ENCODE measurements around the gene NCK1. TPM values are rescaled to one million over a fixed set of nuclear protein-coding genes. Genes with fewer than 3 reads are reported as not detected.
A peak's percentile ranks its signal among the peaks of the same experiment; 100 is the strongest.
"Not testable (repeated sequence)": the region's sequence is repeated elsewhere in the genome, so short reads cannot be mapped to it uniquely, and the experiment has no call there.

Gene NCK1
- total RNA-seq, 2 experiments from 2014 or later = 37.2 to 42.2 TPM

DNA sequence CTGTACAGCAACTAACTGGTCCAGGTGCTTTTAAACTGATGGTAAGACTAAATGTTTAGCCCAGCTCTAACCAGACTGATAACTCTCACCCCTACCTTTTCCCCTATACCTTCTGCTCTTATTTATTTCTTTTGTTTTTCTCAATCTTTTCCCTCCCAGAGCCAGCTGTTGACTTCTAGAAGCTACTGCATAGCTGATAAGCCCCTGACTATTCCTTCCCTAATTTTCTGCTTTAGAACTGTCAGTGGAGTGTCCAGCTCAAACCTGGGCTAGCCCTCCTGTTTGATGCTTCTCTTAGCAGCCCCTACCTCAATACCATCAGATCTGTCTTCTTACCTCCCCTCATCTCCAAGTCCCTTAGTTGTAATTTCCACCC, 22.5 kb upstream of the NCK1 start:
- peak overlapping the region; percentile 2 for H3K27ac Mint-ChIP-seq
- POLR2A ChIA-PET = interaction anchor here (1.3 kb wide), 1 partner anchor 23 kb away, joined by 4 read pairs; the partner anchor contains the start of gene NCK1
- peaks cover 15% of the 10 kb centered on the region for H3K4me1 Mint-ChIP-seq
- no peak for DNase-seq
- H3K9me3 Mint-ChIP-seq = no peaks in the 10 kb centered on the region
- no peak overlapping the region for H3K4me3 Mint-ChIP-seq
- H3K36me3 Mint-ChIP-seq = peaks cover 20% of the 10 kb centered on the region
- ATAC-seq (ENCODE audit: low read depth) = no peak
- no peaks in the 10 kb centered on the region for H3K27me3 Mint-ChIP-seq

DNA sequence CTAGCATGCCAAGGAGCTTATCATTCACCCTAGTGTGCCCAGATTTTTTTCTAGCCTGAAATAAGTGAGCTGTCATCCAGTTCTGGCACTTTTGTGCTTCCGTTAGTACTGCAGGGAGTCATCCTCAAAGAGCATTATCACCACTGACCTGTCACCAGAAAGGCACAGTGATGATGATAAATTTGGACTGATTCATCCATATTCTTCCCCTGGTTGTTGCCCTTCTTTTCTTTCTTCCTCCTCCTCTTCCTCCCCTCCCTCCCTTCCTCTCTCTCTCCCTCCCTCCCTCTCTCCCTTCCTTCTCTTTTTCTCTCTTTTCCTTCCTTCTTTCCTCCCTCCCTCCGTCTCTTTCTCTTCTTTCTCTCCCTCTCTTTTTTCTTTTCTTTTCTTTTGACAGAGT, 21.8 kb upstream of the NCK1 start:
- POLR2A ChIA-PET = interaction anchor here (1.3 kb wide), 1 partner anchor 22 kb away, joined by 4 read pairs; the partner anchor contains the start of gene NCK1
- Mint-ChIP-seq H3K27me3 (no peaks in the 10 kb centered on the region), H3K27ac (peak overlapping the region; percentile 23), H3K4me3 (no peak overlapping the region), H3K4me1 (peaks cover 15% of the 10 kb centered on the region), H3K9me3 (no peaks in the 10 kb centered on the region), H3K36me3 (peaks cover 21% of the 10 kb centered on the region)
- ATAC-seq (ENCODE audit: low read depth) (no peak), DNase-seq (no peak)

DNA sequence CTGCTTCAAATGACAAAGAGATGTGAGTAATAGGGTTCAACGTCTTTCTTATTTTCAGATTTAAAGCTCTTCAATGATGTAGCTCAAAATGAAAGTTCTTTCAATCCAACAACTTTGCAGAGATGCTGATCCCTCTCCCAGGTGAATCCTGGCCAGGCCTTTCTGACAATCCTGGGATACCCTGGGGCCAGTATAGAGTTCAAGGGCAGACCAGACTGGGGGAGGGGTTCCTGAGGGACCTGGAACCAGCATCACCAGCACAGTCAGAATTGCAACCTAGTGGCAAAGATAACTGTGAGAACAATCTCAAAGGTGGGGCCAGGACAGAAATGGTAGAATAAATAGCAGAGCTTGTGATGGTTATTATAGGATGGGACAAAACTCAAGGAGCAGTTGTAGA, 19.7 kb upstream of the NCK1 start:
- H3K36me3 Mint-ChIP-seq = peaks cover 31% of the 10 kb centered on the region
- H3K27ac Mint-ChIP-seq = no peak overlapping the region
- H3K27me3 Mint-ChIP-seq = no peaks in the 10 kb centered on the region
- H3K9me3 Mint-ChIP-seq = no peaks in the 10 kb centered on the region
- no peak for ATAC-seq (ENCODE audit: low read depth)
- peaks cover 15% of the 10 kb centered on the region for H3K4me1 Mint-ChIP-seq
- no peak for DNase-seq
- POLR2A ChIA-PET = no interaction called here
- no peak overlapping the region for H3K4me3 Mint-ChIP-seq

DNA sequence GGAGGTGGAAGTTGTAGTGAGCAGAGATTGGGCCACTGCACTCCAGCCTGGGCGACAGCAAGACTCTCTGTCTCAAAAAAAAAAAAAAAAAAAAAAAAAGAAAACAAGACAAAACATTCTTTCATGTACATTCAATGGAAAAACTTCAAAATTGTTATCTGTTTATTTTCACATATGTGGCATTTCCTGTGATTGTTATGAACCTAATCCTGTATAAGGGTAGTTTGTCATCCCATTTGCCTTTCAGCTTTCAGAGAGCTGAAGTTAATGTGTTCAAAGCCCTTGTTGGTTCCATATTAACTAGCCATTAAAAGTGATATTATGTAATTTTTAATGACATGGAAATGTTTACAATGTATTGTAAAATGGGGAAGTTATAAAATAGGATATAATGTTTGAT, 17.3 kb upstream of the NCK1 start:
- Mint-ChIP-seq H3K36me3 (peaks cover 26% of the 10 kb centered on the region), H3K4me3 (no peak overlapping the region), H3K27ac (no peak overlapping the region), H3K4me1 (peaks cover 3% of the 10 kb centered on the region), H3K9me3 (no peaks in the 10 kb centered on the region), H3K27me3 (no peaks in the 10 kb centered on the region)
- DNase-seq (no peak), ATAC-seq (ENCODE audit: low read depth) (no peak)
- POLR2A ChIA-PET = no interaction called here

DNA sequence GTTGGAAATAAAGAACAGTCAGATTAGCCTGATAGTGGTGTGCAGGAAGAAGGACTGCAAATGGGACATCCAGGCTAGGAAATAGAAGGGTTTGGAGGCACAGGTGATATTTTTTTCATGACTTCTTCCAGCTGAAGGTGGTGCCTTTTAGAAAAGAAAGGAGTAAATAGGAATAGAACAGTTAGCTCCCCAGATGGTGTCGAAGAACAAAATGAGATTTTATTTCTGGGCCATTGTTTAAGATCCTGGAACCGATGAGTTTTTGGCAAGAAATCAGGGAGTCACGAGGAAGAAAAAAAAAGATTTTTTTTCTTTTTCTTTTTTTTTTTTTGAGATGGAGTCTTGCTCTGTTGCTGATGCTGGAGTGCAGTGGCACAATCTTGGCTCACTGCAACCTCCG, 9.8 kb upstream of the NCK1 start:
- no peak overlapping the region for H3K27ac Mint-ChIP-seq
- H3K4me3 Mint-ChIP-seq = no peak overlapping the region
- H3K36me3 Mint-ChIP-seq = peaks cover 32% of the 10 kb centered on the region
- H3K9me3 Mint-ChIP-seq = no peaks in the 10 kb centered on the region
- DNase-seq = no peak
- POLR2A ChIA-PET = interaction anchor here (1.3 kb wide), 1 partner anchor 9 kb away, joined by 6 read pairs; no protein-coding TSS in a partner anchor
- H3K27me3 Mint-ChIP-seq = no peaks in the 10 kb centered on the region
- H3K4me1 Mint-ChIP-seq = peaks cover 12% of the 10 kb centered on the region
- no peak for ATAC-seq (ENCODE audit: low read depth)

DNA sequence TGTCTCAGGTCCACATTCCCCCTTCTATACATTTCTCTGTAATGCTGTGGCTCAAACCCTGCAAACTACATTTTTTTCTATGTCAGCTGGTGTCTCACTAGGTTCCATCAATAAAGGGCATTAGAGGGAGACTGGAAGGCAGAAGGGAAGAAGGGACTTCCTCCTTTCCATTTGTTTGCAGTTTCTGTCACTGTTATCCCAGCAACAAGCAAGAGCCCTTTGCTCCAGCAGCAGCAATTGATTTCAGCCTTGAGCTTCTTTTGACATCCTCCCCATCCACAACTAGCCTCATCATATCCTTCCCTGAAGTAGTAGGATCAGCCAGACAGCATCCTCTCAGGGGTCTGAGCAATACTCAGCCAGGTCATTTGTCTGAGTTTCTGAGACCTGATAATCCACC, 5.3 kb upstream of the NCK1 start:
- no peak overlapping the region for H3K27ac Mint-ChIP-seq

DNA sequence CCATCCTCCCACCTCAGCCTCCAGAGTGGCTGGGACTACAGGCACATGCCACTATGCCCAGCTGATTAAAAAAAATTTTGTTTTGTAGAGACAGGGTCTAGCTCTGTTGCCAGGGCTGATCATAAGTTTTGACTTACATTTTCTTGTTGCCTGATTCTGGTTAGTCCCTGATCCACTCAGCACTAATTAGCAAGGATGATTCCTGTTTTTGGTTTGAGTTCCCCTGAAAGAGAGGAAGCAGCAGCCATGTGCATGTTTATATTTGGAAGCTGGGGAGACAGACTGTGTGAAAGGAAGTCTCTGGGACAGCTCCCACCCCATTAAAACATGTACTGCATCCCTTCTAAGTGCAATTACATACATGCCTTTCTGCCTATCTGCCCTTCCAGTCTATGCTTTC, 3.6 kb upstream of the NCK1 start:
- peaks cover 28% of the 10 kb centered on the region for H3K36me3 Mint-ChIP-seq
- no peaks in the 10 kb centered on the region for H3K9me3 Mint-ChIP-seq
- no peak for ATAC-seq (ENCODE audit: low read depth)
- no peak overlapping the region for H3K27ac Mint-ChIP-seq
- H3K4me1 Mint-ChIP-seq = peaks cover 32% of the 10 kb centered on the region
- POLR2A ChIA-PET = no interaction called here
- no peak for DNase-seq
- no peaks in the 10 kb centered on the region for H3K27me3 Mint-ChIP-seq
- H3K4me3 Mint-ChIP-seq = no peak overlapping the region

More for the DNA sequence above, 5.3 kb upstream of the NCK1 start:
- Mint-ChIP-seq H3K4me3 (no peak overlapping the region), H3K36me3 (peaks cover 29% of the 10 kb centered on the region), H3K27me3 (no peaks in the 10 kb centered on the region), H3K4me1 (peaks cover 27% of the 10 kb centered on the region), H3K9me3 (no peaks in the 10 kb centered on the region)
- POLR2A ChIA-PET = no interaction called here
- ATAC-seq (ENCODE audit: low read depth) (no peak), DNase-seq (no peak)

DNA sequence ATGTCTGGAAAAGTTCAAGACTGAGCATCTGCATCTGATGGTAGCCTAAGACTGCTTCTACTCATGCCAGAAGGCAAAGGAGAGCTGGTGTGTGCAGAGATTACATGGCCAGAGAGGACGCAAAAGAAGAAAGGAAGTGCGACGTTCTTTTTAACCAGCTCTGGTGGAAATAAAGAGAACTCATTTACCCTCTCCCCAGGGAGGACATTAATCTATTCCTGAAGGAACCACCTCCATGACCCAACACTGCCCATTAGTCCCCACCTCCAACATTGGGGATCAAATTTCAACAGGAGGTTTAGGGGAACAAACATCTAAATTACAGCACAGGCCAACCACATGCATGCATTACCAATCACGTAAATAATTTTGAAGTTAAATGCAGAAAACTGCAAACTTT, 1.5 kb upstream of the NCK1 start:
- H3K9me3 Mint-ChIP-seq = no peaks in the 10 kb centered on the region
- H3K4me3 Mint-ChIP-seq = peak overlapping the region; percentile 97
- POLR2A ChIA-PET = interaction anchor here (0.6 to 4.4 kb wide), 8 partner anchors 24 to 1327 kb away, joined by 3 to 61 read pairs (median 6); partner anchors contain the start of genes MSL2 and STAG1
- H3K36me3 Mint-ChIP-seq = peaks cover 25% of the 10 kb centered on the region
- ATAC-seq (ENCODE audit: low read depth) (no peak), DNase-seq (no peak)
- H3K27me3 Mint-ChIP-seq = no peaks in the 10 kb centered on the region
- peaks cover 39% of the 10 kb centered on the region for H3K4me1 Mint-ChIP-seq
- peak overlapping the region; percentile 97 for H3K27ac Mint-ChIP-seq

DNA sequence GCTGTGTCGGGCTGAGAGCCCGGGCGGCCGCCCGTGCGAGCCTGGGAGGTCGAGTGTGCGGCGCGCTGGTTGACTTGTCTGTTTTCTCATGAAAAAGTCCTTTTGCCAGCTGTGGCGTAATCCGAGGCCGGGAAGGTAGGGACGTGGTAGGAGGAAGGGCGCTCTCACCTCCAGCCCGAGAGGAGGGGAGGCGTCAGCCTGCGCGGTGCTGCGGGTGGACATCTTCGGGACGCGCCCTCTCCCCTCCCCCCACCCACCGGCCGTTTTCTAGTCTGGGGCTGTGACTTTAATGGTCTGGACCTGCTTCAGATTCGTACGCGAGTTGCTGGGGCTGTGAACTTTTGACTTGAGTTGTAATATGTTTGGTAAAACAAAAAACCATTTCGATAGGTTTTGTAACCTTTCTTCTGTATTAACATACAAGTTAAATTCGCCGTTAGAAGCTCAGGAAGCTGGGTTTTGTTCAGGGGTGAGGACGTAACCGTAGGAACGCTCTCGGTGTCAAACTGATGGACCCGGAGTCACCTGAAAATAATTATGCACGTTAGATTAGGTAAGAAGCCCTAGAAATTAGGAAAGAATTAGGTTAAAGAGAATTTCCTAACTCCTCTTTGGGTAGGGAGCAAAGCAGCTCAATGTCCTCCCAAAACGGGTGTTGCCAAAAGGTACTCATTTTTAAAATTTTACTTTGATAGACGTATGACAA, 762 bp downstream of the NCK1 start:
- H3K27me3 Mint-ChIP-seq = no peaks in the 10 kb centered on the region
- peak overlapping the region; percentile 97 for H3K4me3 Mint-ChIP-seq
- no peak for ATAC-seq (ENCODE audit: low read depth)
- H3K4me1 Mint-ChIP-seq = peaks cover 44% of the 10 kb centered on the region
- peaks cover 25% of the 10 kb centered on the region for H3K36me3 Mint-ChIP-seq
- POLR2A ChIA-PET = interaction anchor here (0.9 to 4.4 kb wide), 12 partner anchors 8 to 666 kb away, joined by 3 to 61 read pairs (median 5); partner anchors contain the start of genes MSL2 and STAG1
- no peaks in the 10 kb centered on the region for H3K9me3 Mint-ChIP-seq
- H3K27ac Mint-ChIP-seq = peak overlapping the region; percentile 97
- no peak for DNase-seq

DNA sequence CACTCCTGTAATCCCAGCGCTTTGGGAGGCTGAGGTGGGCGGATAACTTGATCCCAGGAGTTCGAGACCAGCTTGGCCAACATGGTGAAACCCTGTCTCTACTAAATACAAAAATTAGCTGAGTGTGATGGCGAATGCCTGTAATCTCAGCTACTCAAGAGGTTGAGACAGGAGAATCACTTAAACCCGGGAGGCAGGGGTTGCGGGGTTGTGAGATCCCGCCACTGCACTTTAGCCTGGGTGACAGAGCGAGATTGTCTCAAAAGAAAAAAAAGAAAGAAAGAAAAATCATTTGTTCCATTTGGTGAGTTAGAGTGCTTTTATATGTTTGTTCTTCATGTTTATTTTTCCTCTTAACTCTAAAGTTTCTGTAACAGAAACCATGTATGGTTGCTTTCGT, 7.3 kb downstream of the NCK1 start:
- ATAC-seq (ENCODE audit: low read depth) (no peak), DNase-seq (no peak)
- peaks cover 64% of the 10 kb centered on the region for H3K36me3 Mint-ChIP-seq
- no peak overlapping the region for H3K4me3 Mint-ChIP-seq
- H3K27ac Mint-ChIP-seq = no peak overlapping the region
- POLR2A ChIA-PET = no interaction called here
- no peaks in the 10 kb centered on the region for H3K27me3 Mint-ChIP-seq
- peaks cover 24% of the 10 kb centered on the region for H3K4me1 Mint-ChIP-seq
- H3K9me3 Mint-ChIP-seq = peaks cover 12% of the 10 kb centered on the region

DNA sequence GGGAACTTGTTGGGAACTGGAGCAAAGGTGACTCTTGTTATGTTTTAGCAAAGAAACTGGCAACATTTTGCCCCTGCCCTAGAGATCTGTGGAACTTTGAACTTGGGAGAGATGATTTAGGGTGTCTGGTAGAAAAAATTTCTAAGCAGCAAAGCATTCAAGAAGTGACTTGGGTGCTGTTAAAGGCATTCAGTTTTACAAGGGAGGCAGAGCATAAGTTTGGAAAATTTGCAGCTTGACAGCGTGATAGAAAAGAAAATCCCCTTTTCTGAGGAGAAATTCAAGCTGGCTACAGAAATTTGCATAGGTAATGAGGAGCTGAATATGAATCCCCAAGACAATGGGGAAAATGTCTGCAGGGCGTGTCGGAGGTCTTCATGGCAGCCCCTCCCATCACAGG, 10.2 kb downstream of the NCK1 start:
- ATAC-seq (ENCODE audit: low read depth); H3K27me3 Mint-ChIP-seq; POLR2A ChIA-PET; DNase-seq; H3K27ac Mint-ChIP-seq; H3K4me3 Mint-ChIP-seq: not testable (repeated sequence)
- peaks cover 62% of the 10 kb centered on the region for H3K36me3 Mint-ChIP-seq
- H3K9me3 Mint-ChIP-seq = peaks cover 12% of the 10 kb centered on the region
- peaks cover 12% of the 10 kb centered on the region for H3K4me1 Mint-ChIP-seq

DNA sequence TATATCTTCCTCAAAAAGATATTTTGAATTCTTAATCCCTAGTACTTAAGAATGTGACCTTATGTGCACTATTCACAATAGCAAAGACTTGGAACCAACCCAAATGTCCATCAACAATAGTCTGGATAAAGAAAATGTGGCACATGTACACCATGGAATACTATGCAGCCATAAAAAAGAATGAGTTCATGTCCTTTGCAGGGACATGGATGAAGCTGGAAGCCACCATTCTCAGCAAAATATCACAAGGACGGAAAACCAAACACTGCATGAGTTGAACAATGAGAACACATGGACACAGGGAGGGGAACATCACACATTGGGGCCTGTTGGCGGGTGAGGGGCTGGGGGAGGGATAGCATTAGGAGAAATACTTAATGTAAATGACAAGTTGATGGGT, 17.5 kb downstream of the NCK1 start:
- DNase-seq; H3K27me3 Mint-ChIP-seq; ATAC-seq (ENCODE audit: low read depth); POLR2A ChIA-PET; H3K4me3 Mint-ChIP-seq; H3K9me3 Mint-ChIP-seq; H3K27ac Mint-ChIP-seq: not testable (repeated sequence)
- H3K36me3 Mint-ChIP-seq = peaks cover 34% of the 10 kb centered on the region
- H3K4me1 Mint-ChIP-seq = peaks cover 23% of the 10 kb centered on the region

DNA sequence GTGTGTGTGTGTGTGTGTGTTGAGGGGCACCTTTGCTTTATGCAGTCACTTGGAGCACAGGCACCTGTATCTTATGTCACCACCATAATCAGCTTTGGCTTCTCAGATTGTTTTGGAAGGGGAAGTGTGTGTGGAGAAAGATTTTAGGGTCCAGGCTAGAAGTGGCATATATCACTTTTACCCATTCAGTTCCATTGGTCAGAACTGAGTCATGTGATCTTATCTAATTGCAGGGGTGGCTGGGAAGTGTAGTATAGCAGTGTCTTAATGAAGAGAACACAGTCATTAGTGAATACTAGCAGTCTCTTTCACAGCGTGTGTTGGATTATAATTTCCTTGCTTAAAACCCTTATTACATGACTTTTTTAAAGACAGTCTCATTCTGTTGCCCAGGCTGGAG, 20.6 kb downstream of the NCK1 start:
- H3K4me3 Mint-ChIP-seq = no peak overlapping the region
- no peak overlapping the region for H3K27ac Mint-ChIP-seq
- no peak for ATAC-seq (ENCODE audit: low read depth)
- H3K36me3 Mint-ChIP-seq = peaks cover 28% of the 10 kb centered on the region
- peaks cover 41% of the 10 kb centered on the region for H3K4me1 Mint-ChIP-seq
- DNase-seq = no peak
- no peaks in the 10 kb centered on the region for H3K27me3 Mint-ChIP-seq
- peaks cover 5% of the 10 kb centered on the region for H3K9me3 Mint-ChIP-seq
- POLR2A ChIA-PET = no interaction called here

DNA sequence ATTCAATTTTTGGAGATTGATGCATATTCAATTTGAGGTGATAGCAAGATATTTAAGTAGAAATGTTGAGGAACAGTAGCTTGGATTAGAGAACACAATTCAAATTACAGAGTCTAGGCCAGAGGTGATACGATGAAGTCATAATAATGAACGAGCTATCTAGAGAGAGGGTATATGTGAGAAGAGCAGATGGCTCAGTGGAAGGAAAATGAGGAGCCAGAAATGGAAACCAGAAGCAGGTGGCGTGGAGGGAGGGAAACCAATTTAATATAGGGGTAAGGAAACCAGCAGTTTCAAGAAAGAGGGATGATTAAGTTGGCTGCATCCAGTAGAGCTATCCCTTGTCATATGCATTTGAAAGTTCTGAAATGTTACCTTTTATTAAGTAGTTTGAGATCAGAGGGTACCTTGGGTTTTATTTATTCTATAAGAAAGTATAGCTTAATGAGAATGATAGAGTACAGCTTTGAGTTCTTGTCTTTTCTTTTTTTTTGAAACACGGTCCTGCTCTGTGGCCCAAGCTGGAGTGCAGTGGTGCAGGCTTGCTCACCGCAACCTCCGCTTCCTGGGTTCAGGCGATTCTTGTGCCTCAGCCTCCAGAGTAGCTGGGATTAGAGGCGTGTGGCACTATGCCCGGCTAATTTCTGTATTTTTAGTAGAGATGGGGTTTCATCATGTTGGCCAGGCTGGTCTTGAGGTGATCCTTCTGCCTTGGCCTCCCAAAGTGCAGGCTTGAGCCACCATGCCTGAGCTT, 22.1 kb downstream of the NCK1 start:
- POLR2A ChIA-PET = interaction anchor here (1.2 to 2.3 kb wide), 3 partner anchors 21 to 132 kb away, joined by 5 to 17 read pairs (median 7); partner anchors contain the start of genes NCK1 and STAG1
- H3K36me3 Mint-ChIP-seq = peaks cover 25% of the 10 kb centered on the region
- peak overlapping the region; percentile 21 for H3K4me3 Mint-ChIP-seq
- no peaks in the 10 kb centered on the region for H3K27me3 Mint-ChIP-seq
- peak overlapping the region; percentile 30 for H3K27ac Mint-ChIP-seq
- H3K9me3 Mint-ChIP-seq = peaks cover 2% of the 10 kb centered on the region
- peaks cover 39% of the 10 kb centered on the region for H3K4me1 Mint-ChIP-seq
- ATAC-seq (ENCODE audit: low read depth) (no peak), DNase-seq (no peak)
